GM23338 (cell line): ENCODE measurements around the gene PPP1R18. TPM values are rescaled to one million over a fixed set of nuclear protein-coding genes. Genes with fewer than 3 reads are reported as not detected.

Experiments used
- ATAC-seq: fragments of 200-7000 bp; cut with Tn5 transposase; 3 replicates; pipeline ENCODE4 v1.9.1; 2020
- DNase-seq: peaks from one replicate; pipeline ENCODE4 v3.0.0-alpha.2; 2015; ENCODE audit warnings: low spot score
- H2AFZ ChIP-seq: fragments of 200-600 bp; sonication (generic); 2 replicates; pipeline ENCODE4 v1.8.0; 2016; ENCODE audit warnings: antibody characterized with exemption, mild to moderate bottlenecking, moderate library complexity
- H3F3A ChIP-seq: fragments of 200-600 bp; sonication (generic); replicated peaks from 2 replicates; pipeline ENCODE4 v1.8.0; 2017; ENCODE audit warnings: antibody characterized with exemption, mixed run types, low read depth
- H3K27ac ChIP-seq: fragments of 200-600 bp; sonication (generic); 2 replicates; pipeline ENCODE4 v1.6.1; 2016; ENCODE audit warnings: low read depth
- H3K27me3 ChIP-seq: fragments of 200-600 bp; sonication (generic); 2 replicates; pipeline ENCODE4 v1.8.0; 2016; ENCODE audit warnings: mild to moderate bottlenecking, mixed run types, moderate library complexity; ENCODE audit not compliant: insufficient read depth
- H3K36me3 ChIP-seq: fragments of 200-600 bp; sonication (generic); 2 replicates; pipeline ENCODE4 v1.8.0; 2016; ENCODE audit warnings: mild to moderate bottlenecking; ENCODE audit not compliant: insufficient read depth
- H3K4me1 ChIP-seq: fragments of 200-600 bp; sonication (generic); 2 replicates; pipeline ENCODE4 v1.8.0; 2016; ENCODE audit warnings: mild to moderate bottlenecking, moderate library complexity; ENCODE audit not compliant: insufficient read depth
- H3K4me2 ChIP-seq: fragments of 200-600 bp; sonication (generic); 2 replicates; pipeline ENCODE4 v1.7.1; 2017; ENCODE audit warnings: mixed run types
- H3K4me3 ChIP-seq: fragments of 200-600 bp; sonication (generic); 2 replicates; pipeline ENCODE4 v1.6.1; 2016; ENCODE audit warnings: mixed run types
- H3K79me2 ChIP-seq: fragments of 200-600 bp; sonication (generic); replicated peaks from 2 replicates; pipeline ENCODE4 v1.8.0; 2017; ENCODE audit warnings: mild to moderate bottlenecking; ENCODE audit not compliant: insufficient read depth
- H3K9me2 ChIP-seq: fragments of 200-600 bp; sonication (generic); 2 replicates; pipeline ENCODE4 v1.8.0; 2017; ENCODE audit not compliant: insufficient read depth
- H4K20me1 ChIP-seq: fragments of 200-600 bp; sonication (generic); replicated peaks from 2 replicates; pipeline ENCODE4 v1.8.0; 2017; ENCODE audit warnings: mild to moderate bottlenecking; ENCODE audit not compliant: insufficient read depth
- H3K27ac Mint-ChIP-seq: 2 replicates; pipeline ENCODE4 v1.8.0; 2020; ENCODE audit warnings: inconsistent platforms, mild to moderate bottlenecking, moderate library complexity, mixed read lengths
- H3K27me3 Mint-ChIP-seq: 3 replicates; pipeline ENCODE4 v1.8.0; 2022; ENCODE audit warnings: low read depth, mild to moderate bottlenecking, moderate library complexity, mixed read lengths, inconsistent platforms; ENCODE audit not compliant: insufficient read depth, poor library complexity
- H3K36me3 Mint-ChIP-seq: 3 replicates; pipeline ENCODE4 v1.8.0; 2021; ENCODE audit warnings: low read depth, mild to moderate bottlenecking, inconsistent platforms, moderate library complexity, mixed read lengths
- H3K4me1 Mint-ChIP-seq: 3 replicates; pipeline ENCODE4 v1.8.0; 2020; ENCODE audit warnings: mild to moderate bottlenecking, inconsistent platforms, mixed read lengths
- H3K4me3 Mint-ChIP-seq: 3 replicates; pipeline ENCODE4 v1.8.0; 2021; ENCODE audit warnings: moderate library complexity, mild to moderate bottlenecking, inconsistent platforms, mixed read lengths
- H3K9me3 Mint-ChIP-seq: 3 replicates; pipeline ENCODE4 v1.8.0; 2020; ENCODE audit warnings: moderate library complexity, mild to moderate bottlenecking, inconsistent platforms, mixed read lengths
- CREB1 ChIP-seq: fragments of 250-450 bp; sonication (Bioruptor Pico); IDR thresholded peaks from 2 replicates; pipeline ENCODE4 v1.5.0; 2020; ENCODE audit warnings: low read depth, mild to moderate bottlenecking, moderate library complexity
- EZH2 ChIP-seq: fragments of 200-600 bp; sonication (generic); IDR thresholded peaks from one replicate; pipeline ENCODE4 v1.8.0; 2017; ENCODE audit warnings: antibody characterized with exemption, mild to moderate bottlenecking, low read depth; ENCODE audit not compliant: unreplicated experiment
- EZH2phosphoT487 ChIP-seq: fragments of 200-600 bp; sonication (generic); IDR thresholded peaks from one replicate; pipeline ENCODE4 v1.8.1; 2018; ENCODE audit warnings: antibody characterized with exemption; ENCODE audit not compliant: unreplicated experiment
- JUNB ChIP-seq: IDR thresholded peaks from one replicate; pipeline ENCODE4 v1.6.1; 2016; ENCODE audit warnings: antibody characterized with exemption; ENCODE audit not compliant: unreplicated experiment
- NANOG ChIP-seq: IDR thresholded peaks from 2 replicates; pipeline ENCODE4 v1.6.1; 2016; ENCODE audit warnings: antibody characterized with exemption, borderline replicate concordance
- POLR2AphosphoS5 ChIP-seq: IDR thresholded peaks from 2 replicates; pipeline ENCODE4 v1.6.1; 2016; ENCODE audit warnings: antibody characterized with exemption, low read depth
- STAT1 ChIP-seq: IDR thresholded peaks from one replicate; pipeline ENCODE4 v1.6.1; 2016; ENCODE audit warnings: antibody characterized with exemption; ENCODE audit not compliant: unreplicated experiment
- ZNF114 ChIP-seq: fragments of 250-450 bp; sonication (Bioruptor Pico); IDR thresholded peaks from 2 replicates; pipeline ENCODE4 v1.5.0; 2020; ENCODE audit warnings: mild to moderate bottlenecking, moderate library complexity
- ZNF331 ChIP-seq: fragments of 250-450 bp; sonication (Bioruptor Pico); IDR thresholded peaks from 2 replicates; pipeline ENCODE4 v1.5.0; 2020; ENCODE audit warnings: low read depth, mild to moderate bottlenecking, moderate library complexity
- polyA plus RNA-seq: library from polyadenylated mRNA; unstranded; fragments of >200 nt; fragmentation: Nextera tagmentation; extraction: Ambion mirVana; gene quantifications from 2 replicates; pipeline ENCODE4 v1.2.1, GENCODE V29; 2016
- total RNA-seq: library from RNA; depleted of rRNA; stranded (reverse); fragments of >200 nt; shearing (Covaris generic); gene quantifications from 2 replicates; pipeline ENCODE4 v1.2.3, GENCODE V29; 2014
- TF ChIP-seq, protein P1 (sequence below): IDR thresholded peaks from 2 replicates; pipeline ENCODE4 v1.6.1; 2016; ENCODE audit warnings: antibody characterized with exemption
- TF ChIP-seq, protein P2 (sequence below): IDR thresholded peaks from one replicate; pipeline ENCODE4 v1.6.1; 2018; ENCODE audit warnings: antibody characterized with exemption; ENCODE audit not compliant: unreplicated experiment
- TF ChIP-seq, protein P3 (sequence below): fragments of 250-450 bp; sonication (Bioruptor Pico); IDR thresholded peaks from 2 replicates; pipeline ENCODE4 v1.5.0; 2020; ENCODE audit warnings: mild to moderate bottlenecking, moderate library complexity
- TF ChIP-seq, protein P4 (sequence below), 2 experiments: fragments of 200-600 bp in 1 of 2; sonication (generic) in 1 of 2; conservative IDR thresholded peaks; 2 replicates each; pipeline versions ENCODE4 v1.5.1 to v1.6.1; 2016 to 2017; ENCODE audit warnings: antibody characterized with exemption in 2 of 2, low read depth in 2 of 2, mild to moderate bottlenecking in 2 of 2, moderate library complexity in 1 of 2

PPP1R18 gene
- total and polyA plus RNA-seq, 2 experiments from 2014 or later, result 17.1 to 19.2 TPM

DNA sequence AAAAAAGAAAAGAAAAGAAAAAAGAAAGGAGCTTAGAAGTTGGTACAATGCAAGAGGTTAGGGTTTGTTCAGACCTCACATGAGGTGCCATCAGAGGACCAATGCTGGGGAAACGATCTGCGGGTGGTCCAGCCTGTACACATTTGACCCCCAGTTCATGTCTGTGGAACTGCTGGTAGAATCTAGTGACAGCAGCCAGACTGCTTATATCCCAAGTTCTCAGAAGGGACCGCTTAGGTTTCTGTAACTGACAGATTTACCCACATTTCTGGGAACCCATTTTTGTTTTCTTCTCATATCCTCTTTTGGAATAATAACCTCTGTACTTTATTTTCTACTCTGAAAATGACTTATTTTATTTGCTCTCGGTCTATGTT is 4.7 kb downstream of the PPP1R18 start:
- Mint-ChIP-seq H3K27ac (peak overlapping the region; percentile 39), H3K36me3 (peaks cover 21% of the 10 kb centered on the region), H3K27me3 (peaks cover 16% of the 10 kb centered on the region), H3K9me3 (no peaks in the 10 kb centered on the region; the same call in 2 of the 3 replicates), H3K4me1 (peaks cover 57% of the 10 kb centered on the region), H3K4me3 (peak overlapping the region; percentile 63)
- ATAC-seq (no peak), DNase-seq (no peak)
- Histone ChIP-seq H2AFZ (no peak overlapping the region), H3K4me2 (peak overlapping the region; percentile 76), H3K36me3 (no peaks in the 10 kb centered on the region), H3K9me2 (no peaks in the 10 kb centered on the region), H3K27me3 (0 out of 2 replicates have a peak, but pooled peaks cover 5% of the 10 kb centered on the region), H3K4me3 (no peak overlapping the region), H3K79me2 (peaks cover 22% of the 10 kb centered on the region), H3K27ac (no peak overlapping the region; the same call in 1 of the 2 replicates), H3F3A (0 out of 2 replicates have a peak, but pooled peaks cover 9% of the 10 kb centered on the region), H4K20me1 (no peaks in the 10 kb centered on the region; the same call in 1 of the 2 replicates), H3K4me1 (peaks cover 45% of the 10 kb centered on the region)
- TF ChIP-seq POLR2AphosphoS5 (no peak), EZH2phosphoT487 (no peak), EZH2 (no peak), STAT1 (no peak), ZNF331 (no peak), ZNF114 (no peak), NANOG (no peak), CREB1 (CRISPR knock-in tag) (no peak), JUNB (no peak)
- TF ChIP-seq, protein P1, sequence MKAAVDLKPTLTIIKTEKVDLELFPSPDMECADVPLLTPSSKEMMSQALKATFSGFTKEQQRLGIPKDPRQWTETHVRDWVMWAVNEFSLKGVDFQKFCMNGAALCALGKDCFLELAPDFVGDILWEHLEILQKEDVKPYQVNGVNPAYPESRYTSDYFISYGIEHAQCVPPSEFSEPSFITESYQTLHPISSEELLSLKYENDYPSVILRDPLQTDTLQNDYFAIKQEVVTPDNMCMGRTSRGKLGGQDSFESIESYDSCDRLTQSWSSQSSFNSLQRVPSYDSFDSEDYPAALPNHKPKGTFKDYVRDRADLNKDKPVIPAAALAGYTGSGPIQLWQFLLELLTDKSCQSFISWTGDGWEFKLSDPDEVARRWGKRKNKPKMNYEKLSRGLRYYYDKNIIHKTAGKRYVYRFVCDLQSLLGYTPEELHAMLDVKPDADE, result no peak
- TF ChIP-seq, protein P2, sequence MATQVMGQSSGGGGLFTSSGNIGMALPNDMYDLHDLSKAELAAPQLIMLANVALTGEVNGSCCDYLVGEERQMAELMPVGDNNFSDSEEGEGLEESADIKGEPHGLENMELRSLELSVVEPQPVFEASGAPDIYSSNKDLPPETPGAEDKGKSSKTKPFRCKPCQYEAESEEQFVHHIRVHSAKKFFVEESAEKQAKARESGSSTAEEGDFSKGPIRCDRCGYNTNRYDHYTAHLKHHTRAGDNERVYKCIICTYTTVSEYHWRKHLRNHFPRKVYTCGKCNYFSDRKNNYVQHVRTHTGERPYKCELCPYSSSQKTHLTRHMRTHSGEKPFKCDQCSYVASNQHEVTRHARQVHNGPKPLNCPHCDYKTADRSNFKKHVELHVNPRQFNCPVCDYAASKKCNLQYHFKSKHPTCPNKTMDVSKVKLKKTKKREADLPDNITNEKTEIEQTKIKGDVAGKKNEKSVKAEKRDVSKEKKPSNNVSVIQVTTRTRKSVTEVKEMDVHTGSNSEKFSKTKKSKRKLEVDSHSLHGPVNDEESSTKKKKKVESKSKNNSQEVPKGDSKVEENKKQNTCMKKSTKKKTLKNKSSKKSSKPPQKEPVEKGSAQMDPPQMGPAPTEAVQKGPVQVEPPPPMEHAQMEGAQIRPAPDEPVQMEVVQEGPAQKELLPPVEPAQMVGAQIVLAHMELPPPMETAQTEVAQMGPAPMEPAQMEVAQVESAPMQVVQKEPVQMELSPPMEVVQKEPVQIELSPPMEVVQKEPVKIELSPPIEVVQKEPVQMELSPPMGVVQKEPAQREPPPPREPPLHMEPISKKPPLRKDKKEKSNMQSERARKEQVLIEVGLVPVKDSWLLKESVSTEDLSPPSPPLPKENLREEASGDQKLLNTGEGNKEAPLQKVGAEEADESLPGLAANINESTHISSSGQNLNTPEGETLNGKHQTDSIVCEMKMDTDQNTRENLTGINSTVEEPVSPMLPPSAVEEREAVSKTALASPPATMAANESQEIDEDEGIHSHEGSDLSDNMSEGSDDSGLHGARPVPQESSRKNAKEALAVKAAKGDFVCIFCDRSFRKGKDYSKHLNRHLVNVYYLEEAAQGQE, result no peak
- TF ChIP-seq, protein P3, sequence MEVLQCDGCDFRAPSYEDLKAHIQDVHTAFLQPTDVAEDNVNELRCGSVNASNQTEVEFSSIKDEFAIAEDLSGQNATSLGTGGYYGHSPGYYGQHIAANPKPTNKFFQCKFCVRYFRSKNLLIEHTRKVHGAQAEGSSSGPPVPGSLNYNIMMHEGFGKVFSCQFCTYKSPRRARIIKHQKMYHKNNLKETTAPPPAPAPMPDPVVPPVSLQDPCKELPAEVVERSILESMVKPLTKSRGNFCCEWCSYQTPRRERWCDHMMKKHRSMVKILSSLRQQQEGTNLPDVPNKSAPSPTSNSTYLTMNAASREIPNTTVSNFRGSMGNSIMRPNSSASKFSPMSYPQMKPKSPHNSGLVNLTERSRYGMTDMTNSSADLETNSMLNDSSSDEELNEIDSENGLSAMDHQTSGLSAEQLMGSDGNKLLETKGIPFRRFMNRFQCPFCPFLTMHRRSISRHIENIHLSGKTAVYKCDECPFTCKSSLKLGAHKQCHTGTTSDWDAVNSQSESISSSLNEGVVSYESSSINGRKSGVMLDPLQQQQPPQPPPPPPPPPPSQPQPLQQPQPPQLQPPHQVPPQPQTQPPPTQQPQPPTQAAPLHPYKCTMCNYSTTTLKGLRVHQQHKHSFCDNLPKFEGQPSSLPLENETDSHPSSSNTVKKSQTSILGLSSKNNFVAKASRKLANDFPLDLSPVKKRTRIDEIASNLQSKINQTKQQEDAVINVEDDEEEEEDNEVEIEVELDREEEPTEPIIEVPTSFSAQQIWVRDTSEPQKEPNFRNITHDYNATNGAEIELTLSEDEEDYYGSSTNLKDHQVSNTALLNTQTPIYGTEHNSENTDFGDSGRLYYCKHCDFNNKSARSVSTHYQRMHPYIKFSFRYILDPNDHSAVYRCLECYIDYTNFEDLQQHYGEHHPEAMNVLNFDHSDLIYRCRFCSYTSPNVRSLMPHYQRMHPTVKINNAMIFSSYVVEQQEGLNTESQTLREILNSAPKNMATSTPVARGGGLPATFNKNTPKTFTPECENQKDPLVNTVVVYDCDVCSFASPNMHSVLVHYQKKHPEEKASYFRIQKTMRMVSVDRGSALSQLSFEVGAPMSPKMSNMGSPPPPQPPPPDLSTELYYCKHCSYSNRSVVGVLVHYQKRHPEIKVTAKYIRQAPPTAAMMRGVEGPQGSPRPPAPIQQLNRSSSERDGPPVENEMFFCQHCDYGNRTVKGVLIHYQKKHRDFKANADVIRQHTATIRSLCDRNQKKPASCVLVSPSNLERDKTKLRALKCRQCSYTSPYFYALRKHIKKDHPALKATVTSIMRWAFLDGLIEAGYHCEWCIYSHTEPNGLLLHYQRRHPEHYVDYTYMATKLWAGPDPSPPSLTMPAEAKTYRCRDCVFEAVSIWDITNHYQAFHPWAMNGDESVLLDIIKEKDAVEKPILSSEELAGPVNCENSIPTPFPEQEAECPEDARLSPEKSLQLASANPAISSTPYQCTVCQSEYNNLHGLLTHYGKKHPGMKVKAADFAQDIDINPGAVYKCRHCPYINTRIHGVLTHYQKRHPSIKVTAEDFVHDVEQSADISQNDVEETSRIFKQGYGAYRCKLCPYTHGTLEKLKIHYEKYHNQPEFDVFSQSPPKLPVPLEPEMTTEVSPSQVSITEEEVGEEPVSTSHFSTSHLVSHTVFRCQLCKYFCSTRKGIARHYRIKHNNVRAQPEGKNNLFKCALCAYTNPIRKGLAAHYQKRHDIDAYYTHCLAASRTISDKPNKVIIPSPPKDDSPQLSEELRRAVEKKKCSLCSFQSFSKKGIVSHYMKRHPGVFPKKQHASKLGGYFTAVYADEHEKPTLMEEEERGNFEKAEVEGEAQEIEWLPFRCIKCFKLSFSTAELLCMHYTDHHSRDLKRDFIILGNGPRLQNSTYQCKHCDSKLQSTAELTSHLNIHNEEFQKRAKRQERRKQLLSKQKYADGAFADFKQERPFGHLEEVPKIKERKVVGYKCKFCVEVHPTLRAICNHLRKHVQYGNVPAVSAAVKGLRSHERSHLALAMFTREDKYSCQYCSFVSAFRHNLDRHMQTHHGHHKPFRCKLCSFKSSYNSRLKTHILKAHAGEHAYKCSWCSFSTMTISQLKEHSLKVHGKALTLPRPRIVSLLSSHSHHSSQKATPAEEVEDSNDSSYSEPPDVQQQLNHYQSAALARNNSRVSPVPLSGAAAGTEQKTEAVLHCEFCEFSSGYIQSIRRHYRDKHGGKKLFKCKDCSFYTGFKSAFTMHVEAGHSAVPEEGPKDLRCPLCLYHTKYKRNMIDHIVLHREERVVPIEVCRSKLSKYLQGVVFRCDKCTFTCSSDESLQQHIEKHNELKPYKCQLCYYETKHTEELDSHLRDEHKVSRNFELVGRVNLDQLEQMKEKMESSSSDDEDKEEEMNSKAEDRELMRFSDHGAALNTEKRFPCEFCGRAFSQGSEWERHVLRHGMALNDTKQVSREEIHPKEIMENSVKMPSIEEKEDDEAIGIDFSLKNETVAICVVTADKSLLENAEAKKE (CRISPR knock-in tag), result no peak
- TF ChIP-seq, protein P4, sequence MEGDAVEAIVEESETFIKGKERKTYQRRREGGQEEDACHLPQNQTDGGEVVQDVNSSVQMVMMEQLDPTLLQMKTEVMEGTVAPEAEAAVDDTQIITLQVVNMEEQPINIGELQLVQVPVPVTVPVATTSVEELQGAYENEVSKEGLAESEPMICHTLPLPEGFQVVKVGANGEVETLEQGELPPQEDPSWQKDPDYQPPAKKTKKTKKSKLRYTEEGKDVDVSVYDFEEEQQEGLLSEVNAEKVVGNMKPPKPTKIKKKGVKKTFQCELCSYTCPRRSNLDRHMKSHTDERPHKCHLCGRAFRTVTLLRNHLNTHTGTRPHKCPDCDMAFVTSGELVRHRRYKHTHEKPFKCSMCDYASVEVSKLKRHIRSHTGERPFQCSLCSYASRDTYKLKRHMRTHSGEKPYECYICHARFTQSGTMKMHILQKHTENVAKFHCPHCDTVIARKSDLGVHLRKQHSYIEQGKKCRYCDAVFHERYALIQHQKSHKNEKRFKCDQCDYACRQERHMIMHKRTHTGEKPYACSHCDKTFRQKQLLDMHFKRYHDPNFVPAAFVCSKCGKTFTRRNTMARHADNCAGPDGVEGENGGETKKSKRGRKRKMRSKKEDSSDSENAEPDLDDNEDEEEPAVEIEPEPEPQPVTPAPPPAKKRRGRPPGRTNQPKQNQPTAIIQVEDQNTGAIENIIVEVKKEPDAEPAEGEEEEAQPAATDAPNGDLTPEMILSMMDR (conservative IDR thresholded peaks at IDR 0.05; ENCODE audit: low read depth in 2 of 2), result no peak
